GM18507 (cell line): ENCODE results near the gene CTSD.
"Not testable (repeated sequence)": the region's sequence is repeated elsewhere in the genome, so short reads cannot be mapped to it uniquely, and the experiment has no call there.

Source experiments
- DNase-seq: peaks from one replicate; pipeline ENCODE4 v3.0.0; 2011; ENCODE audit warnings: low read depth; ENCODE audit not compliant: insufficient read length; ENCODE audit errors: extremely low spot score
- FAIRE-seq: peaks from 2 replicates; lab custom pipeline; 2011; peaks lifted over from hg19 to GRCh38; lab: Jason Lieb, UNC

Gene CTSD

GRCh38 chr11:1763796-1764661 lies at the start of gene CTSD:
Gene CTSD (minus strand): TSS chr11:1763927. CDS start chr11:1763859, 68 bp downstream.
- peak; percentile 100 for DNase-seq
- peak; percentile 77 for FAIRE-seq

- FAIRE-seq, result not testable (repeated sequence)
Measured at GRCh38 chr11:1813356-1813755, 49.6 kb upstream of the CTSD start.

GRCh38 chr11:1812801-1813200 lies 49.1 kb upstream of the CTSD start:
- DNase-seq, result no peak
- FAIRE-seq, result no peak

More at GRCh38 chr11:1813356-1813755, 49.6 kb upstream of the CTSD start:
- not testable (repeated sequence) for DNase-seq

GRCh38 chr11:1812274-1812673 lies 48.5 kb upstream of the CTSD start:
- DNase-seq (no peak), FAIRE-seq (no peak)

GRCh38 chr11:1810761-1811160 lies 47.0 kb upstream of the CTSD start:
- FAIRE-seq, result no peak

GRCh38 chr11:1807264-1807995 lies 43.7 kb upstream of the CTSD start:
- FAIRE-seq (no peak), DNase-seq (no peak)

More at GRCh38 chr11:1810761-1811160, 47.0 kb upstream of the CTSD start:
- DNase-seq, result no peak

GRCh38 chr11:1805525-1805924 lies 41.8 kb upstream of the CTSD start:
- no peak for FAIRE-seq

GRCh38 chr11:1803835-1804519 lies 40.2 kb upstream of the CTSD start:
- not testable (repeated sequence) for FAIRE-seq, DNase-seq

More at GRCh38 chr11:1805525-1805924, 41.8 kb upstream of the CTSD start:
- no peak for DNase-seq

GRCh38 chr11:1803246-1803645 lies 39.5 kb upstream of the CTSD start:
- FAIRE-seq (no peak), DNase-seq (no peak)

- no peak for FAIRE-seq
- no peak for DNase-seq
Measured at GRCh38 chr11:1797391-1798125, 33.8 kb upstream of the CTSD start.

GRCh38 chr11:1796413-1797011 lies 32.8 kb upstream of the CTSD start:
- FAIRE-seq (no peak), DNase-seq (no peak)

GRCh38 chr11:1793081-1793480 lies 29.4 kb upstream of the CTSD start:
- no peak for DNase-seq

GRCh38 chr11:1792461-1792860 lies 28.7 kb upstream of the CTSD start:
- FAIRE-seq, result no peak
- no peak for DNase-seq

More at GRCh38 chr11:1793081-1793480, 29.4 kb upstream of the CTSD start:
- no peak for FAIRE-seq

GRCh38 chr11:1791912-1792311 lies 28.2 kb upstream of the CTSD start:
- FAIRE-seq, result no peak
- DNase-seq, result no peak

GRCh38 chr11:1786466-1786865 lies 22.7 kb upstream of the CTSD start:
- DNase-seq (no peak), FAIRE-seq (no peak)

GRCh38 chr11:1785749-1786413 lies 22.2 kb upstream of the CTSD start:
- DNase-seq, result no peak
- FAIRE-seq, result no peak

GRCh38 chr11:1784761-1785650 lies 21.3 kb upstream of the CTSD start:
- no peak for DNase-seq

More at GRCh38 chr11:1784761-1785650, 21.3 kb upstream of the CTSD start:
- no peak for FAIRE-seq
